Measurements from ENCODE around the gene CCDC142.
"Not testable (repeated sequence)": the region's sequence is repeated elsewhere in the genome, so short reads cannot be mapped to it uniquely, and the experiment has no call there.

CCDC142 gene

GRCh38 chr2:74448771-74449170, 34.0 kb downstream of the CCDC142 start:
- no peak overlapping the region for H3K4me3 ChIP-seq
- no peak overlapping the region for H3K27ac ChIP-seq
- TF ChIP-seq CTCF (IDR thresholded peaks at IDR 0.05), result no peak
- DNase-seq (ENCODE audit: low spot score), result no peak

GRCh38 chr2:74447230-74447999, 35.4 kb downstream of the CCDC142 start:
- H3K4me3 ChIP-seq, result no peak overlapping the region
- no peak overlapping the region for H3K27ac ChIP-seq
- DNase-seq (ENCODE audit: low spot score), result no peak
- no peak for TF ChIP-seq CTCF (IDR thresholded peaks at IDR 0.05)

GRCh38 chr2:74444498-74445318, 38.1 kb downstream of the CCDC142 start:
- Histone ChIP-seq H3K4me3 (no peak overlapping the region), H3K27ac (no peak overlapping the region)
- no peak for TF ChIP-seq CTCF (IDR thresholded peaks at IDR 0.05)
- no peak for DNase-seq (ENCODE audit: low spot score)

GRCh38 chr2:74442483-74443297, 40.1 kb downstream of the CCDC142 start:
- H3K4me3 ChIP-seq, result peak overlapping the region; percentile 77
- not testable (repeated sequence) for DNase-seq (ENCODE audit: low spot score); H3K27ac ChIP-seq

GRCh38 chr2:74441690-74442482, 40.9 kb downstream of the CCDC142 start, which contains the start of gene RTKN:
Gene RTKN (minus strand): TSS chr2:74441937. CDS start chr2:74441816, 121 bp downstream.
- DNase-seq (ENCODE audit: low spot score), result no peak
- H3K4me3 ChIP-seq, result peak within 1 kb of the TSS; percentile 77
- no peak for TF ChIP-seq CTCF (IDR thresholded peaks at IDR 0.05)
- H3K27ac ChIP-seq, result peak within 1 kb of the TSS; percentile 50 to 86

GRCh38 chr2:74441170-74441689, 41.6 kb downstream of the CCDC142 start:
- Histone ChIP-seq H3K27ac (peak overlapping the region; percentile 50 to 86), H3K4me3 (peak overlapping the region; percentile 77)
- TF ChIP-seq CTCF (IDR thresholded peaks at IDR 0.05), result no peak
- no peak for DNase-seq (ENCODE audit: low spot score)
